WTC11 (cell line): ENCODE results near the gene WDPCP. TPM values are rescaled to one million over a fixed set of nuclear protein-coding genes. Genes with fewer than 3 reads are reported as not detected.

Experiments used
- ATAC-seq: fragments of 200-7000 bp; cut with Tn5 transposase; 2 replicates; pipeline ENCODE4 v1.10.0; 2021; ENCODE audit warnings: mild to moderate bottlenecking, moderate library complexity
- CTCF ChIA-PET: fragments of 300-600 bp; sonication (Branson Sonifier 250); formaldehyde crosslinking; loops from one replicate; lab custom pipeline; 2021; ENCODE audit warnings: antibody characterized with exemption; lab: Charles Lee
- POLR2A ChIA-PET: fragments of 350-600 bp; sonication (Branson Sonifier 250); formaldehyde crosslinking; loops from one replicate; lab custom pipeline; 2021; ENCODE audit warnings: antibody characterized with exemption; lab: Charles Lee
- DNase-seq: peaks from one replicate; pipeline ENCODE4 v3.0.0; 2021; ENCODE audit warnings: low spot score
- H3K27ac Mint-ChIP-seq: 2 replicates; pipeline ENCODE4 v1.8.0; 2021; ENCODE audit warnings: mixed read lengths
- H3K27me3 Mint-ChIP-seq: 2 replicates; pipeline ENCODE4 v1.8.0; 2021; ENCODE audit warnings: low read depth, mild to moderate bottlenecking, moderate library complexity, mixed read lengths
- H3K36me3 Mint-ChIP-seq: 2 replicates; pipeline ENCODE4 v1.8.0; 2021; ENCODE audit warnings: mixed read lengths
- H3K4me1 Mint-ChIP-seq: 2 replicates; pipeline ENCODE4 v1.8.0; 2022; ENCODE audit warnings: mixed read lengths
- H3K4me3 Mint-ChIP-seq: 2 replicates; pipeline ENCODE4 v1.8.0; 2021; ENCODE audit warnings: mild to moderate bottlenecking, moderate library complexity, mixed read lengths
- H3K9me3 Mint-ChIP-seq: 2 replicates; pipeline ENCODE4 v1.8.0; 2021; ENCODE audit warnings: mixed read lengths
- CBFB ChIP-seq: sonication (generic); formaldehyde crosslinking; IDR thresholded peaks from 2 replicates; pipeline ENCODE4 v1.8.1; 2022; ENCODE audit warnings: mild to moderate bottlenecking, low read depth, missing genetic modification reagents
- CREM ChIP-seq: sonication (generic); formaldehyde crosslinking; IDR thresholded peaks from 2 replicates; pipeline ENCODE4 v1.8.1; 2022; ENCODE audit warnings: mild to moderate bottlenecking, missing genetic modification reagents, moderate library complexity
- FOXP1 ChIP-seq: sonication (generic); formaldehyde crosslinking; IDR thresholded peaks from 2 replicates; pipeline ENCODE4 v1.8.0; 2022; ENCODE audit warnings: missing genetic modification reagents, mild to moderate bottlenecking, moderate library complexity, borderline replicate concordance
- JAZF1 ChIP-seq: fragments of 250-450 bp; sonication (Bioruptor Pico); IDR thresholded peaks from 2 replicates; pipeline ENCODE4 v1.9.0; 2021; ENCODE audit warnings: moderate library complexity, mild to moderate bottlenecking, inconsistent platforms
- MXD4 ChIP-seq: fragments of 250-450 bp; sonication (Bioruptor Pico); IDR thresholded peaks from 2 replicates; pipeline ENCODE4 v1.8.0; 2021; ENCODE audit warnings: mild to moderate bottlenecking, moderate library complexity, borderline replicate concordance
- MYBL2 ChIP-seq: sonication (generic); formaldehyde crosslinking; IDR thresholded peaks from 2 replicates; pipeline ENCODE4 v1.8.1; 2023; ENCODE audit warnings: mild to moderate bottlenecking, moderate library complexity, missing genetic modification reagents
- NFATC4 ChIP-seq: fragments of 250-450 bp; sonication (Bioruptor Pico); IDR thresholded peaks from 2 replicates; pipeline ENCODE4 v1.9.0; 2021; ENCODE audit warnings: mild to moderate bottlenecking
- NFE2L1 ChIP-seq: sonication (generic); formaldehyde crosslinking; IDR thresholded peaks from 2 replicates; pipeline ENCODE4 v1.8.1; 2023; ENCODE audit warnings: missing genetic modification reagents
- OVOL2 ChIP-seq: fragments of 250-450 bp; sonication (Bioruptor Pico); IDR thresholded peaks from 2 replicates; pipeline ENCODE4 v1.9.0; 2021; ENCODE audit warnings: mild to moderate bottlenecking, borderline replicate concordance
- RORB ChIP-seq: fragments of 250-450 bp; sonication (Bioruptor Pico); IDR thresholded peaks from 2 replicates; pipeline ENCODE4 v1.9.0; 2021; ENCODE audit warnings: mild to moderate bottlenecking
- SP1 ChIP-seq: sonication (generic); formaldehyde crosslinking; conservative IDR thresholded peaks from 2 replicates; pipeline ENCODE4 v1.8.1; 2022; ENCODE audit warnings: missing genetic modification reagents
- TCF7 ChIP-seq: sonication (generic); formaldehyde crosslinking; IDR thresholded peaks from 2 replicates; pipeline ENCODE4 v1.8.0; 2022; ENCODE audit warnings: mild to moderate bottlenecking, low read depth, missing genetic modification reagents, moderate library complexity
- TEAD4 ChIP-seq: sonication (generic); formaldehyde crosslinking; IDR thresholded peaks from 2 replicates; pipeline ENCODE4 v1.8.0; 2022; ENCODE audit warnings: mild to moderate bottlenecking, missing genetic modification reagents
- ZNF396 ChIP-seq: fragments of 250-450 bp; sonication (Bioruptor Pico); IDR thresholded peaks from 2 replicates; pipeline ENCODE4 v1.8.0; 2021; ENCODE audit warnings: mild to moderate bottlenecking, moderate library complexity, borderline replicate concordance
- ZNF416 ChIP-seq: fragments of 250-450 bp; sonication (Bioruptor Pico); IDR thresholded peaks from 2 replicates; pipeline ENCODE4 v1.9.0; 2021; ENCODE audit warnings: mild to moderate bottlenecking, inconsistent platforms
- ZNF423 ChIP-seq: fragments of 250-450 bp; sonication (Bioruptor Pico); IDR thresholded peaks from 2 replicates; pipeline ENCODE4 v2.1.2; 2022; ENCODE audit warnings: mild to moderate bottlenecking, moderate library complexity
- ZNF671 ChIP-seq: fragments of 250-450 bp; sonication (Bioruptor Pico); IDR thresholded peaks from 2 replicates; pipeline ENCODE4 v1.8.0; 2021; ENCODE audit warnings: mild to moderate bottlenecking
- total RNA-seq: library from RNA; stranded (reverse); gene quantifications from 3 replicates; pipeline ENCODE4 v1.2.3, GENCODE V29; 2021
- TF ChIP-seq, protein P1 (sequence below): sonication (generic); formaldehyde crosslinking; IDR thresholded peaks from 2 replicates; pipeline ENCODE4 v1.8.1; 2022; ENCODE audit warnings: low read depth, mild to moderate bottlenecking, moderate library complexity, missing genetic modification reagents, borderline replicate concordance
- TF ChIP-seq, protein P2 (sequence below): sonication (generic); formaldehyde crosslinking; IDR thresholded peaks from 2 replicates; pipeline ENCODE4 v1.8.0; 2022; ENCODE audit warnings: mild to moderate bottlenecking, missing genetic modification reagents
- TF ChIP-seq, protein P3 (sequence below): fragments of 250-450 bp; sonication (Bioruptor Pico); IDR thresholded peaks from 2 replicates; pipeline ENCODE4 v1.9.0; 2021; ENCODE audit warnings: moderate library complexity, mild to moderate bottlenecking, inconsistent platforms, borderline replicate concordance
- TF ChIP-seq, protein P4 (sequence below): sonication (generic); formaldehyde crosslinking; IDR thresholded peaks from 2 replicates; pipeline ENCODE4 v1.8.0; 2022; ENCODE audit warnings: mild to moderate bottlenecking, missing genetic modification reagents
- TF ChIP-seq, protein P5 (sequence below): fragments of 250-450 bp; sonication (Bioruptor Pico); conservative IDR thresholded peaks from 2 replicates; pipeline ENCODE4 v1.9.0; 2021; ENCODE audit warnings: mild to moderate bottlenecking

WDPCP gene
- total RNA-seq, 1 experiment from 2014 or later, result 10.9 TPM

DNA sequence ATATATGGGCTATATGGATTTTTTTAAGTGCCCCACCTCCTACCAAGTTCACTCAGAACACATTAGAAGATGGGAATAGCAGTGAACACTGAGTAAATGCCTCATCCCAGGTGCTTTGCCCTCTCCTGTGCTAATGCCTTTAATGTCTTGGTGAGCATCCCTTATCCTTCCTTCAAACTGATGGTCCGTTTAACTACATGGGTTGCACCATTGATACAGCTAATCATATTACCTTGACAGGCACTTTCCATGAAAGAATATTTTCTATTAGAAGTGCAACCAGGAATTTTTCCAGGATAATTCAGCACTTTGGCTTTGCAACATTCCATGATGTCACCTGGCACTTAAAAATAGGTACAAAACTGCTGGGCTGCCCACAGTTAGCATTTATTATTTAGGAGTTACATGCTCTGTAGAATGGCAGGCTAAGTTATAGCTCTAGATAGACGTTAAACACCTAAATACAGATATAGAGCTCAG lies 74.0 kb downstream of the WDPCP start:
- no peak for DNase-seq
- H3K4me3 Mint-ChIP-seq, result no peak overlapping the region
- TF ChIP-seq FOXP1 (CRISPR knock-in tag) (no peak), RORB (CRISPR knock-in tag) (no peak), CREM (CRISPR knock-in tag) (no peak), NFE2L1 (CRISPR knock-in tag) (no peak), TEAD4 (CRISPR knock-in tag) (no peak), CBFB (no peak), OVOL2 (CRISPR knock-in tag) (no peak), ZNF396 (no peak)
- TF ChIP-seq, protein P1, sequence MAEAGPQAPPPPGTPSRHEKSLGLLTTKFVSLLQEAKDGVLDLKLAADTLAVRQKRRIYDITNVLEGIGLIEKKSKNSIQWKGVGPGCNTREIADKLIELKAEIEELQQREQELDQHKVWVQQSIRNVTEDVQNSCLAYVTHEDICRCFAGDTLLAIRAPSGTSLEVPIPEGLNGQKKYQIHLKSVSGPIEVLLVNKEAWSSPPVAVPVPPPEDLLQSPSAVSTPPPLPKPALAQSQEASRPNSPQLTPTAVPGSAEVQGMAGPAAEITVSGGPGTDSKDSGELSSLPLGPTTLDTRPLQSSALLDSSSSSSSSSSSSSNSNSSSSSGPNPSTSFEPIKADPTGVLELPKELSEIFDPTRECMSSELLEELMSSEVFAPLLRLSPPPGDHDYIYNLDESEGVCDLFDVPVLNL, result no peak
- TF ChIP-seq, all 79 proteins: peak for 0
- Mint-ChIP-seq H3K27me3 (no peaks in the 10 kb centered on the region), H3K36me3 (peaks cover 8% of the 10 kb centered on the region; the same call in 1 of the 2 replicates), H3K4me1 (no peaks in the 10 kb centered on the region), H3K9me3 (peaks cover 26% of the 10 kb centered on the region), H3K27ac (no peak overlapping the region)
- no peak for ATAC-seq
- POLR2A ChIA-PET, result no interaction called here
- CTCF ChIA-PET, result interaction anchor here (1.3 kb wide), 1 partner anchor 26 kb away, joined by 3 read pairs; no protein-coding TSS in a partner anchor

DNA sequence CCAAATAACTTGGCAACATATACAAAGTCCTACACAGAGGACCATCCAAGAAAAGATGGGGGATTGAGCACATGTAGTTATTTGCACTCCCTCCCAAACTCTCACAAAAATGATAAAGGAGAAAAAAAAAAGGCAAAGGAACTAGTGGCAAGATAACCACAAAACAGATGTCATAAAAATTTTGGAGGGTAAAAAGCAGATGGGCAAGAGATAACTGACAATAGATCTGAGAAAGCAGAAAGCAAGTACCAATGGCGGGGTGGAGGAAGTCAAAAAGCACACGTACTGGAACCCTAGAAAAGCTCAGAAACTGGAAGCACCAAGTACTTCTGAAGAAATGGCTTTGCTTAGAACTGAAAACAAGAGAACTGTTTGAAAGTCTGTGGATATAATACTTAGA lies 82.0 kb downstream of the WDPCP start:
- DNase-seq, result no peak
- Mint-ChIP-seq H3K36me3 (peaks cover 6% of the 10 kb centered on the region; the same call in 1 of the 2 replicates), H3K9me3 (peaks cover 21% of the 10 kb centered on the region), H3K4me1 (peaks cover 31% of the 10 kb centered on the region), H3K27ac (peak overlapping the region; percentile 47; the same call in 1 of the 2 replicates), H3K4me3 (no peak overlapping the region), H3K27me3 (no peaks in the 10 kb centered on the region)
- POLR2A ChIA-PET, result no interaction called here
- CTCF ChIA-PET, result no interaction called here
- TF ChIP-seq ZNF416 (CRISPR knock-in tag) (no peak), FOXP1 (CRISPR knock-in tag) (no peak), MYBL2 (CRISPR knock-in tag) (no peak), MXD4 (CRISPR knock-in tag) (no peak), ZNF671 (no peak), ZNF423 (CRISPR knock-in tag) (no peak), SP1 (CRISPR knock-in tag) (no peak), TCF7 (CRISPR knock-in tag) (no peak), JAZF1 (CRISPR knock-in tag) (no peak), NFATC4 (CRISPR knock-in tag) (no peak)
- TF ChIP-seq, protein P2, sequence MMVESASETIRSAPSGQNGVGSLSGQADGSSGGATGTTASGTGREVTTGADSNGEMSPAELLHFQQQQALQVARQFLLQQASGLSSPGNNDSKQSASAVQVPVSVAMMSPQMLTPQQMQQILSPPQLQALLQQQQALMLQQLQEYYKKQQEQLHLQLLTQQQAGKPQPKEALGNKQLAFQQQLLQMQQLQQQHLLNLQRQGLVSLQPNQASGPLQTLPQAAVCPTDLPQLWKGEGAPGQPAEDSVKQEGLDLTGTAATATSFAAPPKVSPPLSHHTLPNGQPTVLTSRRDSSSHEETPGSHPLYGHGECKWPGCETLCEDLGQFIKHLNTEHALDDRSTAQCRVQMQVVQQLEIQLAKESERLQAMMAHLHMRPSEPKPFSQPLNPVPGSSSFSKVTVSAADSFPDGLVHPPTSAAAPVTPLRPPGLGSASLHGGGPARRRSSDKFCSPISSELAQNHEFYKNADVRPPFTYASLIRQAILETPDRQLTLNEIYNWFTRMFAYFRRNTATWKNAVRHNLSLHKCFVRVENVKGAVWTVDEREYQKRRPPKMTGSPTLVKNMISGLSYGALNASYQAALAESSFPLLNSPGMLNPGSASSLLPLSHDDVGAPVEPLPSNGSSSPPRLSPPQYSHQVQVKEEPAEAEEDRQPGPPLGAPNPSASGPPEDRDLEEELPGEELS (CRISPR knock-in tag), result no peak
- TF ChIP-seq, protein P3, sequence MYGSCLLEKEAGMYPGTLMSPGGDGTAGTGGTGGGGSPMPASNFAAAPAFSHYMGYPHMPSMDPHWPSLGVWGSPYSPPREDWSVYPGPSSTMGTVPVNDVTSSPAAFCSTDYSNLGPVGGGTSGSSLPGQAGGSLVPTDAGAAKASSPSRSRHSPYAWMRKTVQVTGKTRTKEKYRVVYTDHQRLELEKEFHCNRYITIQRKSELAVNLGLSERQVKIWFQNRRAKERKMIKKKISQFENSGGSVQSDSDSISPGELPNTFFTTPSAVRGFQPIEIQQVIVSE (CRISPR knock-in tag), result no peak
- TF ChIP-seq, protein P4, sequence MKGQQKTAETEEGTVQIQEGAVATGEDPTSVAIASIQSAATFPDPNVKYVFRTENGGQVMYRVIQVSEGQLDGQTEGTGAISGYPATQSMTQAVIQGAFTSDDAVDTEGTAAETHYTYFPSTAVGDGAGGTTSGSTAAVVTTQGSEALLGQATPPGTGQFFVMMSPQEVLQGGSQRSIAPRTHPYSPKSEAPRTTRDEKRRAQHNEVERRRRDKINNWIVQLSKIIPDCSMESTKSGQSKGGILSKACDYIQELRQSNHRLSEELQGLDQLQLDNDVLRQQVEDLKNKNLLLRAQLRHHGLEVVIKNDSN (CRISPR knock-in tag), result no peak
- TF ChIP-seq, protein P5, sequence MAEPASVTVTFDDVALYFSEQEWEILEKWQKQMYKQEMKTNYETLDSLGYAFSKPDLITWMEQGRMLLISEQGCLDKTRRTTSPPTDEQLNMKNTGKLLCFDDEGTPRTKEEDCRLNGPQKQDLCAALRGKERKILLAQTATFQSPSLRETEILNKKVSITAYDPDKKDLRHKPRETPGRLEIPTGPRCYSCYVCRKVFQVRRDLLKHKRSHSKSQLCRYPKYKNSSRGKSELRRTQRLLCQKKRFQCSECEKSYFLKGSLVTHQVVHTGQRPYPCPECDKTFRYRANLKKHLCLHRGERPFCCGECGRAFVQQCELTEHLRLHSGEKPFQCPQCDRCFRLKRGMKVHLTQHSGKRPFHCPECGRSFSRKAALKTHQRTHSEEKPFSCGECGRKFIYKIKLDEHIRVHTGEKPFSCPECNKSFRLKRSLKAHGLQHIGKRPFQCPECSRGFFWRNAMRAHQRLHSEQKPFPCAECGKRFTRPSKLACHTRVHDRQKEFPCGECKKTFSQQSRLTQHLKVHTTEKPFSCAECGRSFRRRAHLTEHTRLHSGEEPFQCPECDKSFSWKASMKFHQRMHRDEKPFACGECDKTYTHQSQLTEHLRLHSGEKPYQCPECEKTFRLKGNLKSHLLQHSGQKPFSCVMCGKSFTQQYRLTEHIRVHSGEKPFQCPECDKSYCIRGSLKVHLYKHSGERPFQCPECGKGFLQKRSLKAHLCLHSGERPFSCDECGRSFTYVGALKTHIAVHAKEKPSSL, result no peak
- ATAC-seq, result no peak
